ENCODE results near the gene MADCAM1.

MADCAM1 gene

DNA sequence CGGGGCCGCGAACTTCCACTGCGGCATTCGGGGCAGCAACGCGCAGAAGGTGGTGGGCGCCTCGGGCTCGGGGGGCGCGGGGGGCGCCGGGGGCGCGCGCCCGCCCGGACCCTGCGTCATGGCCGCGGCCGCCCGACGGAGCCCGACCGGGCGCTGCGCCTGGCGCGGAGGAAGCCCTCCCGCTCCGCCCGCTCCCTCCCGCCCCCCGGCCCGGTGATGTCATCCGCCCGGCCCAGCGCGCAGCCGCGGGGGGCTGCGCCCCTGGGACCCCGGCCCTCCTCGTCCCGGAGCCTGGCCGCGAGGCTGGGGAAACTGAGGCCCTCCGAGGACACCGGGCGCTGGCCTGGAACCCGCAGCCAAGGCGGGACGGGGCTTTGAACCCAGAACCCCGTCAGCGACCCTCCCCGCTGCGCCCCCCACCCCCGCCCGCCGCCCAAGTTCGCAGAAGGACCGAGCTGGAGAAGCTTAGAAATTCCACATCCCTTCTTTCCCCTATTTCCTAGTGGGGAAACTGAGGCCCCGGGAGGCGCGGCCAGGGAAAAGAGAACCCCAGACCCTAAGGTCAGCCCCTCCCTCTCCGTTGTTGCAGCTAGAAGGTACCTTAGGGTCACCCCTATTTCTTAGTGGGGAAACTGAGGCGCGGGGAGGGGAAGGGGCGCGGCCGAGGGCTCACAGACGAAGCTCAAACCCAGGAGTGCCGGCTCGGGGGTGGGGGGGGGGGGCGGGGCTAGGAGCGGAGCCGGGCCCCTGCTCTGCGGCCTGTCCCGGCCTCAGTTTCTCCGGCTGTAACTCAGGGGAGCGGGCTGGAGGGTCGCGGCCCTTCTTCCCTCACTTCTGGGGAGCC lies 35.2 kb upstream of the MADCAM1 start, which contains the start of gene SHC2:
TSS of gene SHC2 (minus strand) at position 157 of the 844 bp plus-strand sequence. CDS start at position 120, 37 bp downstream.
- TF ChIP-seq GATA2 (IDR thresholded peaks at IDR 0.05; ENCODE audit: low read depth, low read length) (no peak), GATA3 (IDR thresholded peaks at IDR 0.05; ENCODE audit: low read depth, low read length) (no peak)

DNA sequence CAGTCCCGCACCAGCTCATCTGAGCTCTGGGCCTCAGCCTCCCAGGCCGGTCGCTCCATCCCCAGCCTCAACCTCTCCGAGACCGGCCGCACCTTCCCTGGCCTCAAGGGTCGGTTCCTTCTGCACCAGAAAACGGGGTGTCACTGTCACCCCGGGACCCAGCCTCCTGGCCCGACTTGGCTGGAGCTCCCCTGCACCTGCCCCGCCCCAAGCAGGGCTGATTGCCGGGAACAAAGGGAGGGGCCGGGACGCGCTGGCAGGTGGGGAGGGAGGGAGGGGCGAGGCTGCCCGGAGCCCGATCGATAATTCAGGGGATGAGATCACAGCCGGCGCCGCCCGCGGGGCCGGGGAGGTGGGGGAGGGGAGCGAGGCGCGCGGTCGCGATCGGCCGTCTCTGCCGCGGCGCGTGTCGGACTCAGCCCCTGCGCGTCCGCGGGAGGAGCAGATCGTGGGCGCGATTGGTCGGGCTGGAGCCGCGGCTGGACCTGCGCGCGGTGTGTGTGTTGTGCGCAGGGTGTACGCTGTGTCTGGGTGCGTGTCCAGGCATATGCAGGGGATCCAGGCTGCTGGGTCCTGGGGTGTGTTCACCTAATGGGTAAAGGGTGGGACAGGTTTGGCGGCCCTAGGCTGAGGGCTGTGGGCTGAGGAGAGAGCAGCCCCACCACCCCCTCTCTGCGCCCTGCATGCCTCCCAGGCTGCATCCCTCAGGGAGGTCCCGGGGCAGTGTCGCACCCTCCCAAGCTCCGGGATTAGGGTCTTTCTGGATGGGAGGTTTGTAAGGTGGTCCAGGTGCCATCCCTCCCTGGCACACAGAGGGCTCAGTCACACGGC lies 34.4 kb upstream of the MADCAM1 start:
- TF ChIP-seq GATA2 (IDR thresholded peaks at IDR 0.05; ENCODE audit: low read depth, low read length), result peak; percentile 59; the same call in 1 of the 2 replicates
- TF ChIP-seq GATA3 (IDR thresholded peaks at IDR 0.05; ENCODE audit: low read depth, low read length), result no peak

DNA sequence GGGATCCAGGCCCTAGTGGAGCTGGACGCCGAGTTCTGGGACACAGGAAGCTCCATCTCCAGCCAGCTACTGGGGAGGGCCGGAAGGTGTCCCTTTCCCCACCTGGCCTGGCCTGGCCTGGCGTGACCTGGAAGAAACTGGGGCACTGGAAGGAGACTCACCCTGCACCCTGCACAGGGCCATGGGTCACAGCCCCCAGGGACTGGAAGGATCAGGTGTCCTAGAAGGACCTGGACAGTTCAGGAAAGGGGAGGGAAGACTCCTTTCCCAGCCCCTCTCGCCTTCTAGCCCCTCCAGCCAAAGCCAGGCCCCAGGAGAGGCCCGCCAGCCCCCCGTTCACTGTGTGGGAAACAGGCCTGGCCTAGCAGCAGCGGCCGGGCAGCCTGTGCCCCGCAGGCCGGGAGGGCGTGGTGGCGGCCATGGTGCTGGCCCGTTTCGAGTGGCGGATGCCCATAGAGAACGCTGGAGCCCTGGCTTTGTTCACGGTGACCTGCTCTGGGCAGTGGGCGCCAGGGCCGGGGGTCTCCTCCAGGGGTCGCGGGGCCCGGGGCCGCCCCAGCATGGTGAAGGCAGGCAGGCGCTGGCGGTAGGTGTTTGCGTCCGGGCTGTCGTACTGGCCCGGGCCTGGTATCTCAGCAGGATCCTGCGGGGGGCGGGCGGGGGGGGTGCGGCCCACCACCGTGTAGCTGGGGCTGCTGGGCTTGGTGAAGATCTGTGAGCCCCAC lies 32.6 kb upstream of the MADCAM1 start:
- TF ChIP-seq GATA3 (IDR thresholded peaks at IDR 0.05; ENCODE audit: low read depth, low read length), result no peak
- no peak for TF ChIP-seq GATA2 (IDR thresholded peaks at IDR 0.05; ENCODE audit: low read depth, low read length)

DNA sequence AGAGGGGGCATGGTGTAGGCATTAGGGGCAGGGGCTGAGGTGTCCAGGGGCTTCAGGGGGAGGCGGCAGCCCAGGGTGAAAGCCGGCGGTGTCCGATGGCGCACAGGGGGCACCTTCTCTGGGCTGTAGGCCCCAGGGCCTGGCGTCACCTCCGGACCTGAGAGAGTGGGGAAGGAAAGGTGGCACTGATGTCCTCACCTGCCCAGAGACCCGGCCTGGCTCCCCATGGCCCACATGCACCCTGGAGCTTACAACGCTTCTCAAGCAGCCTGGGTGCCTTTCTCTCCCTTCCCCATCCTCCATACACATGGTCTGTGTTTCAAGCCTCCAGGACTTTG lies 32.1 kb upstream of the MADCAM1 start:
- TF ChIP-seq GATA3 (IDR thresholded peaks at IDR 0.05; ENCODE audit: low read depth, low read length) (no peak), GATA2 (IDR thresholded peaks at IDR 0.05; ENCODE audit: low read depth, low read length) (no peak)

DNA sequence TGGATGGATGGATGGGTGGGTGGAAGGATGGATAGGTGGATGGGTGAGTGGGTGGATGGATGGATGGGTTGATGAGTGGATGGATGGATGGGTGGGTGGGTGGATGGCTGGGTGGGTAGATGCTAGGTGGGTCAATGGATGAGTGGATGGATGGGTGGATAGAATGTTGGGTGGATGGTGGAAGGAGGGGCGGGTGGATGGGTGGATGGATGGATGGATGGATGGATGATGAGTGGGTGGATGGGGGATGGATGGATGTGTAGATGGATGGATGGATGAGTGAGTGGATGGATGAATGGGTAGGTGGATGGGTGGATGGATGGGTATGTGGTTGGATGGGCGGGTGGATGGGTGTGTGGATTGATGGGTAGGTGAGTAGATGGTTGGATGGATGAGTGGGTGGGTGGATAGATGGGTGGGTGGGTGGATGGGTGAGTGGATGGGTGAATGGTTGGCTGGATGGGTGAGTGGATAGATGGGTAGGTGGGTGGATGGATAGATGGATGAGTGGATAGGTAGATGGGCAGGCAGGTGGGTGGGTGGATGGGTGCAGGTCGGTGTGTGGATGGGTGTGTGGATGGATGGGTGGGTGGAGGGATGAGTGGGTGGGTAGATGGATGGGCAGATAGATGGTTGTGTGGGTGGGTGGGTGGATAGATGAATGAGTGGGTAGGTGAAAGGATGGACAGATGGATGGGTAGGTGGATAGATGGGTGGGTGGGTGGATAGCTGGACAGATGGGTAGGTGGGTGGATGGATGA lies 31.1 kb upstream of the MADCAM1 start:
- TF ChIP-seq GATA2 (IDR thresholded peaks at IDR 0.05; ENCODE audit: low read depth, low read length), result no peak
- TF ChIP-seq GATA3 (IDR thresholded peaks at IDR 0.05; ENCODE audit: low read depth, low read length), result no peak

- no peak for TF ChIP-seq GATA3 (IDR thresholded peaks at IDR 0.05; ENCODE audit: low read depth, low read length)
These were observed 28.7 kb upstream of the MADCAM1 start for GRCh38 chr19:467554-467953.

GRCh38 chr19:468587-469256 lies 27.6 kb upstream of the MADCAM1 start:
- TF ChIP-seq GATA2 (IDR thresholded peaks at IDR 0.05; ENCODE audit: low read depth, low read length), result no peak
- no peak for TF ChIP-seq GATA3 (IDR thresholded peaks at IDR 0.05; ENCODE audit: low read depth, low read length)

DNA sequence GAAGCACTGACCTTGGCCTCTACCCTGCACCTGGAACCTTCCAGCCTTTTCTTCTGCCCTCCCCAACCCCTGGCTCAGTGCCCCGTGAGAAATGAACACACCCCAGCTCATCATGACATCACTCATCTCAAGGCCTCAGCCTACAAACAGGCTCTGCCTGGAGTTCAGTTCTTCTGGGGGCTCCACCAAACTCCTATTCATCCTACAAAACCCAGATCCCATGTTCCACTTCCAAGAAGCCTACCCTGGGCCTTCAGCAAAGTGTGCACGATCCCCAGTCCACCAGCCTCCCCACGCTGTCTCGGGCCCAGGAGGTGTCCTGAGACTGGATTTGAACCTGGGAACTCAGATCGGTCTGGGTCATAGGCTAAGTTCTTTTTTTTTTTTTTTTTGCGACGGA lies 26.5 kb upstream of the MADCAM1 start:
- TF ChIP-seq GATA3 (IDR thresholded peaks at IDR 0.05; ENCODE audit: low read depth, low read length) (no peak), GATA2 (IDR thresholded peaks at IDR 0.05; ENCODE audit: low read depth, low read length) (no peak)

GRCh38 chr19:470701-471100 lies 25.6 kb upstream of the MADCAM1 start:
- no peak for TF ChIP-seq GATA3 (IDR thresholded peaks at IDR 0.05; ENCODE audit: low read depth, low read length)
- no peak for TF ChIP-seq GATA2 (IDR thresholded peaks at IDR 0.05; ENCODE audit: low read depth, low read length)

DNA sequence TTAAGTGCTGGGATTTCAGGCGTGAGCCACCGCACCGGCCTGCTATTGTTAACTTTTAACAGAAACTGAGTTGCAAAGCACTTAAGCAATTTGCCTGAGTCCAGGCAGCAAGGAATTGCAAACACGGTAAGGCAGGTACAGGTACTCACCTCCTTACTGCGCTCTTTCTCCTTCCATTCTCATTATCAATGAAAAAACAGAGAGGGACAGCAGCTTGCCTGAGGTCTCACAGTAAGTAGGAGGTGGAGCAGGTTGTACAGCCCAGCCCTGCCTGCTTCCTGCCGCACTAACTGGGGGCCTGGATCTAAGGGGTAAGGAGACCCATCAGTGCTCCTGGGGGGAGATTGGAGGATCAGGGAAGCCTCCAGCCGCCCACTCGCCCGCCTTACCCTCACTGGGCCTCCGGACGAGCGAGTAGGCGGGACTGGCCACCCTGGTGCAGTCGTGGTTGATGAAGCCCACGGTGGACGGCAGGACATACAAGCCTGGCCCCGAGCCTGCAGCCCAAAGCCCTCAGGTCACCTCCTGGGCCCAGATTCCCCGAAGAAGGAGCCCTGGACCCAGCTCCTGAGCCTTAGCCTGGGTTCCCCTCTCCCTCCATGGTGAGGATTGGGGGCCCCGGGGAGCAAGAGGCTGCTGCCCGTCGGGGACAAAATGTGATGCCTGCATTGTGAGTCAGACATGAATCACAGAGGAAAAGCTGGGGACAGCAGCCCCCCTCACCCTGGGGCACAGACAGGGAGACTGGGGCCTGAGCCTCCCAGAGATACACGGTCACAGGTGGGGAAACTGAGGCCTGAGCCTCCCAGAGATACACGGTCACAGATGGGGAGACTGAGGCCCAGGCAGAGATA lies 24.1 kb upstream of the MADCAM1 start:
- TF ChIP-seq GATA3 (IDR thresholded peaks at IDR 0.05; ENCODE audit: low read depth, low read length) (no peak), GATA2 (IDR thresholded peaks at IDR 0.05; ENCODE audit: low read depth, low read length) (no peak)

DNA sequence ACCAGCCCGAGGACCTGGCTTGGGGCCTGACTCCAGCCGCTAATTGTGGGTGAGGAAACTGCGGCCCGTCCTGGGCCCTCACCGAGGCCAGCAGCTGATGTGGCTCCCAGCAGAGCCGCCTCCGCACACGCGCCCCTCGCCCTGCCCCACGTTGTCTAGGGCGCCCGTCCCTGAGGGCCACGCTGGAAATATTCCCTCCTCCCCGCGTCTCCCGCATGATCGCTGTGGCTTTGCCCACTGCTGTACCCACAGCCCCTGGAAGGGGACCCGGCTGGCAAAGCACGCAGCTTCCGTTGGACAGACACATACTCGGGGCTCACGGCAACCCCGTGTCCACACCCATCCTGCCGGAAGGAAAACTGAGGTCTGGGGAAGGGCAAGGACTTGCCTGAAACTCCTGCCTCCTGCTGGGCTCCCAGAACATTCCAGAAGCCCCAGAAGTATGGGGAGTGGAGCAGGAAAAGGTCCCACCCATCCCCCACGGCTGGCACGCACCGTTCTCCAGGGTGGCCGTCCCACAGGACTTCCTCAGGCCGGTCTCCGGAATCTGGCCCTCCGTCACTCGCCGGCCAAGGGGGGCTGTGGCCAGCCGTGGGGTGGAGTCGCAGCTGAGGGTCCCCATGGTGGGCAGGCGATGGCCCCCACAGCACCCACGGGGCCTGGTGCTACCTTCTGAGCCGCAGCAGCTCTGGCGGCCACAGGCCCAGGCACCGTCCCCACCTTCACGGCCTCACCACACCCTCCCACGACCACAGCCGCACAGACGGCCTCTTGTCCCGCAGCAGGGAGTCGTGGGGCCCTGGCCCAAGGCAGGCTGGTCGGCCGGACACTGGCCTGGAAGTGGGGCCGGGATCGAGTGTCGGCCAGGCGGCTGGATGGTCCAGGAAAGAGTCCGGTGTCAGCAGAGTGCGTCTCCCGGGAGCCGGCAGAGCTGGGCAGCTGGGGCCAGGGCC lies 21.9 kb upstream of the MADCAM1 start:
- no peak for TF ChIP-seq GATA2 (IDR thresholded peaks at IDR 0.05; ENCODE audit: low read depth, low read length)
- TF ChIP-seq GATA3 (IDR thresholded peaks at IDR 0.05; ENCODE audit: low read depth, low read length), result no peak
